GM23338 (cell line): ENCODE measurements around the gene EPSTI1.

Source experiments
- CREB1 ChIP-seq: fragments of 250-450 bp; sonication (Bioruptor Pico); IDR thresholded peaks from 2 replicates; pipeline ENCODE4 v1.5.0; 2020; ENCODE audit warnings: low read depth, mild to moderate bottlenecking, moderate library complexity
- CTCF ChIP-seq, 2 experiments: fragments of 200-600 bp in 1 of 2; sonication (generic) in 1 of 2; conservative IDR thresholded peaks; 2 replicates each; pipeline versions ENCODE4 v1.5.1 to v1.6.1; 2016 to 2017; ENCODE audit warnings: antibody characterized with exemption in 2 of 2, low read depth in 2 of 2, mild to moderate bottlenecking in 2 of 2, moderate library complexity in 1 of 2
- ETS1 ChIP-seq: IDR thresholded peaks from 2 replicates; pipeline ENCODE4 v1.6.1; 2016; ENCODE audit warnings: antibody characterized with exemption
- EZH2 ChIP-seq: fragments of 200-600 bp; sonication (generic); IDR thresholded peaks from one replicate; pipeline ENCODE4 v1.8.0; 2017; ENCODE audit warnings: antibody characterized with exemption, mild to moderate bottlenecking, low read depth; ENCODE audit not compliant: unreplicated experiment
- EZH2phosphoT487 ChIP-seq: fragments of 200-600 bp; sonication (generic); IDR thresholded peaks from one replicate; pipeline ENCODE4 v1.8.1; 2018; ENCODE audit warnings: antibody characterized with exemption; ENCODE audit not compliant: unreplicated experiment
- JUNB ChIP-seq: IDR thresholded peaks from one replicate; pipeline ENCODE4 v1.6.1; 2016; ENCODE audit warnings: antibody characterized with exemption; ENCODE audit not compliant: unreplicated experiment
- NANOG ChIP-seq: IDR thresholded peaks from 2 replicates; pipeline ENCODE4 v1.6.1; 2016; ENCODE audit warnings: antibody characterized with exemption, borderline replicate concordance
- POLR2AphosphoS5 ChIP-seq: IDR thresholded peaks from 2 replicates; pipeline ENCODE4 v1.6.1; 2016; ENCODE audit warnings: antibody characterized with exemption, low read depth
- REST ChIP-seq: IDR thresholded peaks from one replicate; pipeline ENCODE4 v1.6.1; 2018; ENCODE audit warnings: antibody characterized with exemption; ENCODE audit not compliant: unreplicated experiment
- ZNF331 ChIP-seq: fragments of 250-450 bp; sonication (Bioruptor Pico); IDR thresholded peaks from 2 replicates; pipeline ENCODE4 v1.5.0; 2020; ENCODE audit warnings: low read depth, mild to moderate bottlenecking, moderate library complexity

- TF ChIP-seq EZH2phosphoT487 (no peak), CTCF (conservative IDR thresholded peaks at IDR 0.05; ENCODE audit: low read depth in 2 of 2) (no peak), REST (no peak), POLR2AphosphoS5 (no peak), ZNF331 (CRISPR knock-in tag) (no peak), EZH2 (no peak), ETS1 (no peak), CREB1 (CRISPR knock-in tag) (no peak), NANOG (no peak), JUNB (no peak)
These were observed 5.3 kb upstream of the EPSTI1 start for GRCh38 chr13:42997381-42997780.
